HG02885 (cell line): ENCODE data around the gene CCDC149.

Experiments
- ATAC-seq: cut with Tn5 transposase; IDR thresholded peaks from one replicate; pipeline ENCODE4 v1.9.1; 2021; ENCODE audit warnings: mild to moderate bottlenecking; ENCODE audit not compliant: unreplicated experiment, poor library complexity

The CCDC149 gene

DNA sequence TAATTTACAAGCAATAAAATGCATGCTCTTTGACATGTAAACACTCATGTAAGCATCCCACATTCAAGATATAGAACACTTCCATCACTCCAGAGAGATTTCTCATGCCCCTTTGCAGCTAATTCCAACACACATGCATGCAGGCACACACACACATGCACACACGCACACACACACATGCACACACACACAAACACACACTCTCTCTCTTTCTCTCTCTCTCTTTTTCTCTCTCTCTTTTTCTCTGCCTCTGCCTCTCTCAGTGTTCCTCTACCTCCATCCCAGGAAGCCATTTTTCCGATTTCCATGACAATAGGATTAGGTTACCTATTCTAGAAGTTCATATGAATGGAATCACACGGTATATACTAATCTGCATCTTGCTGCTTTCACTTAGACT, 129.3 kb downstream of the CCDC149 start:
- no peak for ATAC-seq

DNA sequence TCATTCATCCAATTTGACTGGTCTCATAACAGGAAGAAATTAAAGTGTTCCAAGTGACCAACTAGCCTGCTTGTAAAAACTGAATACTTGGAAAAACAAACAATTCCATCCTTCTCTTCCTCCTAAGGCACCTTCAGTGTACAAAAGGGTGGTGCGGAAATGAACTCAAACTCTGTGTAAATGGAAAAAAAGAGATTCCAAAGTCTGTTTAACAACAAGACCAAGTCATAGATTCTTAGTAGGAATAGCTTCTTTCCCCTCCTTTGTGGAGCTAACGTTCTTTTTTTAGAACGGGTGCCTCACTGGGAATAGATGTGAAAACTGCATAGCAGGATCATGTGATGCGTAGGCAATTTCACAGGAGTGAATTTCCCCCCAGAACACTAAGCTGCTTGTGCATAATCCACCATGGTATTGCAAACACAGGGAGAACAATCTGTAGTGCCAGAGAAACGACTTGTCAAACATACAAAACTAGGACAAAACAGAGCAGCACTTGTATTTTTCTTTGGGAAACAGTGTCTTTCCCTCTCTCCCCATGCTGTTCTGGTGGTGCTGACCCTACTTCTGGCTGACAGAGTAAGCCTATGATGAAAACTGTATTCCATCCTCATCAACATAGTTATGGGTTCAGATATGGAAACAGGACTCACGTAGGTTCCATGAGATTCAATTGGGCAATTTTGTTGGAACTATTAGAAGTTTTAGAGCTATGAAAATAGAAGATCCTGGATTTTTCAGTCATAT, 130.7 kb downstream of the CCDC149 start:
- ATAC-seq = no peak

GRCh38 chr4:24780936-24781495, 131.8 kb downstream of the CCDC149 start:
- ATAC-seq = no peak

DNA sequence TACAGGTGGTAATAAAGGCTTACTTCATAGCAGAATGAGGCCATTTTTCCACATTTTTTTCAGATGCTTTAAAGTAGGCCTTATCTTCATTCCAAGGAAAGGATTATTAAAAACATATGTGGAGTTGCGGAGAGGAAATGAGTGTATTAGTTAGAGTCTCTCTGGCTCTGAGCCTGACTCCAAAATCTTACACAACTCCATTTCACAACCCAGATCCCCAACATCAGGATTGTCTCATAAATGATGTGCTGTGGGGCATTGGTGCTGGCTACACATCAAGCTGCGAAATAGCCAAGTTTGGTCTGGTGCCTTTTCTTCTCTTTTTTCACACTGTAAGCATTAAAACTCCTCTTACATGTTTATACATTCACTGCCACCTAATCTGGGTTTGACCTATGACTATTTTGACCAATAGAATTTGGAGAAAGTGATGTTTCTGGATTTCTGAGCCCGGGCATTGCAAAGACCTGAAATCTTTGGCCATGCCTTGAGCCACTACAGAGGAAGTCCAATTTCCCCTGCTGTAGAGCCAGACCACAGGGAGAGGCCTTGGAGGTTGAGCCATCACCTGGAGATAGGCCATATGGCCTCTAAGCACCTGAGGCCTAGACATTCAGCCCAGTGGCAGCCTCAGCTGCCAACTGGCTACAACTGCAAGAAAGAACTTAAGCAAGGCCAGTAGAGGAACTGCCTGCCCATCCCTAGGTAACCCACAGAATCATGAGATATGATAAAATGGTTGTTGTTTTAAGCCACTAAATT, 134.2 kb downstream of the CCDC149 start:
- no peak for ATAC-seq

DNA sequence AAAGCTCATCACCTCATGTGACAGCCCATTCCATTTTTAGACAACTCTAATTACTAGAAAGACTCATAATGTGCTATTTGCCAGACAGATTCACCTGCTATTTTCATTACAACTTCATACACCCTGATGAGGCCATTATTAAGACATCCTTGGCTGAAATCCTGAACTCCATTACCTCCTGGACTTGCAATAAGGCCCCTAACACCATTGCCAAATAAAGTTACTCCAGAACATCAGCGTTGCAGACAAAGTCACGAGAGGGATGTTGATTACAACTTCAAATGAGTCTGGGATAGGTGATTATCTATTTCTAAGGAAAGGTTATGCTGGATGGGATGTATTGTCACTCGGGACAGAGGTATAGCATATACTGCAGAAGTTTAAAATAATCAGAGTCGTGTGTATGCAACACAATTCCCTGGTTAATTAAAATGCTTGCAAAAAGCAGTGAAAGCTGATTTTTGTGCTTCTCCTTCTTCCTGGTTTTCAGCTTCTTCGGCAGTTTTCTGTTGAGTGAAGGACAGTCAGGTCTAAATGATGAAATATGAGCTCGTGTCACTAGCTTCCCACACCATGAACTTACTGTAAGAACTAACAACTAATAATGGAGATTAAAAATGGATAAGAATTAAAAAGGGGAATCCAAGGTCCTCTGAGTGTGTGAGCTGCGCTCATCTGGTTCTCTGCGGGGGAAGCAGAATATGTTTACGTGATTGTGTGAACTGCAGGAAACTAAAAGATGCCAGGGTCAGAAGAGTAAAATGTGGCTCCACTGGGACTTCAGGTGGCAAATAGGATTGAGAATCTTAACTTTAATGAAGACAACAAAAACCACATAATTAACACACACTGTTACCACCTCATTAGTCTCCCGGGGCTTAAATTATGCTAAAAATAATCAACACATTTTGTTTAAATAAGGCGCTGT, 135.0 kb downstream of the CCDC149 start:
- ATAC-seq = no peak

DNA sequence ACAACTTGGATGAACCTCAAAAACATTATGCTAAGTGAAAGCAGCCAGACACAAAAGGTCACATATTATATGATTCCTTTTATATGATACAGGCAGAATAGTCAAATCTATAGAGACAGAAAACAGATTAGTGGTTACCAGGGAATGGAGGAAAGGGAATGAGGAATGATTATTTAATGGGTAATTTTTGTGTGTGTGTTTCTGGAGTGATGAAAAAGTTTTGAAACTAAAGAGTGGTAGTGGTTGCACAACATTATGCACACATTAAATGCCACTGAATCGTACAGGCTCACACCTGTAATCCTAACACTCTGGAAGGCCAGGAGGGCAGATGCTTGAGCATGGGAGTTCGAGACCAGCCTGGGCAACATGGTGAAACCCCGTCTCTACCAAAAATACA, 137.1 kb downstream of the CCDC149 start:
- ATAC-seq = no peak

- no peak for ATAC-seq
These were observed 137.7 kb downstream of the CCDC149 start for GRCh38 chr4:24775032-24775605.

DNA sequence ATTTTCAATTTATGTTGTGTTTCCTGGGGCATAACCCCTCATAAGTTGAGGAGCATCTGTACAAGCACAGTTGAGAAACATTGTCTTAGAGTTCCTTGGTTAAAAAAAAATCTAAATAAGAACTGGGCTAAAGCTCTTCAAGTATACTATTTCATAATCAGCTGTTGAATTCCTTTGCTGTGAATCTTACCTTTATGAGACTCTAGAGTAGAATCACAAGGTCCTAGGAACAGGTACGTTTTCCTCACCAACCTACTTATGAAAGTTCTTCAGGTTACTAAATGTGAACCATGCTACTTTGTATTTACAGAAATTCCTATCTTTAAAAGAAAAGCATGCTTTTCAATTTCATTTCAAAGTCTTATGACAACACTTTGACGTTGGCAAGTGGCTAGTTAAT, 138.4 kb downstream of the CCDC149 start:
- no peak for ATAC-seq

DNA sequence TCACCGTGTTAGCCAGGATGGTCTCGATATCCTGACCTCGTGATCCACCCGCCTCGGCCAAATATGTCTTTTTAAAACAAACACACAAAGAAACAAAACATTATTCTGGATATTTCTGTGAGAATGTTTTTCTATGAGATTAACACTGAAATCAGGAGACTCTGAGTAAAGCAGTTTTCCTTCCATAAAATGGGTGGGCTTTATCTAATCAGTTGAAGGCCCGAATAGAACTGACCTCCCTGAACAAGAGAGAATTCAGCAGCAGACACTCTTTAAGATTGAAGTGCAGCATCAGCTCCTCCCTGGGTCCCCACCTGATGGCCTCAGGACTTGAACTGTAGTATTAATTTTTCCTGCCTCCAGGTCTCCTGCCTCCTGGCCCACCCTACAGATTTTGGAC, 139.9 kb downstream of the CCDC149 start:
- no peak for ATAC-seq

GRCh38 chr4:24772061-24772705, 140.7 kb downstream of the CCDC149 start:
- ATAC-seq = no peak

- ATAC-seq = no peak
These were observed 141.6 kb downstream of the CCDC149 start for GRCh38 chr4:24771241-24771640.

DNA sequence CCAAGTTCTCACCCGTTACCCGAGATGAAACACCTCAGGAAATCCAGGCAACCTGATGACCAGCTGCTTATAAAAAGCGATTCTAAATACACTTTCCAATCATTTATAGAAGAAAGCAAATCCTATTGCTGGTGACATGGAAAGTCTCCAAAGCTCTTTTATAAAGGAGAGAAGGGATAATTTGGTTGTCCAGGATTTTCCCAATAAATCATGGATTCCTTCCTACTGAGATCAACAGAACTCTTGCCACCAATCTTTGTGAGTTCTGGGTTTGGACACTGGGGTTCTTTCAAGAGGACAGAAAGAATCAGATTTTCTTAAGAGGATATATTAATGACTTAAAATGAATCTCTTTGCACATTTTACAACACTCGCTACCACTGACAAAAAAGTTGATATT, 142.2 kb downstream of the CCDC149 start:
- no peak for ATAC-seq

DNA sequence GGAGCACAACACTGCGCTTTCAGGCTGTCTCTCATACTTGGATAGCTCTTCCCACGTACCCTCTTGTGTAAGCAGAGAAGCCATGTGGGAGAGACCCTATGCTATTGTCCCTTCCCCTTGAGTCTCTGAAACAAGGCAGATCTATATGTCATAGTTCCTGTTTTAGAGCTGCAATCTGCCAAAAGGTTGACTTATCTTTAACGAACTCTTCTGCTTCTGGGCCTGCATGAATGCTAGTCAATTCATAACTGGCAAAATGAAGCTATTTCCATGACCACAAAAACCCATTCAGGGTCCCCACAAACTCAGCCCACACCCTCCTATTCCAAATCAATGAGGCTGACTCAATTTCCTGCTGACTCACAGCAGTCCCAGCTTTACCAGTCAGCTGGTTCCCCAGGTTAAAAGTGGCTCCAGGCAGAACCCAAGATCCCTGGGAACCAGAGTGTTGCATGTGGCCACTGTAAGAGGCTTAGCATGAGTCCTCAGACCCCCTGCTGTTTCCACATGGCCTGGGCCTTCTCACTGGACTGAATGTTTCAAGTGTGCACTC, 142.7 kb downstream of the CCDC149 start:
- peak; percentile 79 for ATAC-seq

- peak; percentile 5 for ATAC-seq
These were observed 143.3 kb downstream of the CCDC149 start for GRCh38 chr4:24769571-24769970.

DNA sequence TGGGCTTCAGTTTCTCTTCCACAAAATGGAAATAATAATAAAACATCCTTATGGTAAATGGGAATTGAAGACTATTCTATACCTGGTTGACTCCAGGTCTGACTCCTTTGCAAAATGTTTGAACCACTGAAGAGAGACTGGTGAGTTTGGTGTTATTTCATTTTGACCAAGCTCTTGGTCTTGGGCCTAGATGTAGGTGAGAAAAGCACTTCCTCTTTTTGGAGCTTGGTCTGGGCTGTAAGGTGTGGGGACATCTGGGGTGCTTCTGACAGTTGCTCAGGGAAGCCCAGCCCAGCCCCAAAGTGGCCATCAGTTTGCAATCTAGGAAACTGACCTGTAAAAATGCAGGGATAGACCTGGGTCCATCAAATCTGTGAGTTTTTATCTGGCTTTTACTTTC, 144.2 kb downstream of the CCDC149 start:
- peak; percentile 84 for ATAC-seq

DNA sequence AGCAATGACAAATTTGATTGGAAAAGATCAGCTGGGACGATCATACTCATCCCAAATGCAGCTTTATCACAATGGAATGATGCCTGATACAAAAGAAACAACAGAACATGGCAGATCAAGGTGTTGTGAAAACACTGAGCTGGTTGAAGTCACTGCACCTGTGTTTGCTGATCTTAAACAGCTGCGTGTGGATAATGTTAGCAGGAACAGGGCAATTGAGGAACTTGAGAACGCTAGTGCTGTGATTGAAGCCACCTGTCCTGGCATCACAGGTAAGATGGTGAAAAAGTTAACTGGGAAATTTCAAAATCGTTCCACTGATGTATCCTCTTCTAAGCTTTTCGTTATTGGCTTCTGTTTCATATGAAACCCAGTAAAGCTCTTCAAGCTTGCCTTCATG, 144.8 kb downstream of the CCDC149 start:
- ATAC-seq = no peak

DNA sequence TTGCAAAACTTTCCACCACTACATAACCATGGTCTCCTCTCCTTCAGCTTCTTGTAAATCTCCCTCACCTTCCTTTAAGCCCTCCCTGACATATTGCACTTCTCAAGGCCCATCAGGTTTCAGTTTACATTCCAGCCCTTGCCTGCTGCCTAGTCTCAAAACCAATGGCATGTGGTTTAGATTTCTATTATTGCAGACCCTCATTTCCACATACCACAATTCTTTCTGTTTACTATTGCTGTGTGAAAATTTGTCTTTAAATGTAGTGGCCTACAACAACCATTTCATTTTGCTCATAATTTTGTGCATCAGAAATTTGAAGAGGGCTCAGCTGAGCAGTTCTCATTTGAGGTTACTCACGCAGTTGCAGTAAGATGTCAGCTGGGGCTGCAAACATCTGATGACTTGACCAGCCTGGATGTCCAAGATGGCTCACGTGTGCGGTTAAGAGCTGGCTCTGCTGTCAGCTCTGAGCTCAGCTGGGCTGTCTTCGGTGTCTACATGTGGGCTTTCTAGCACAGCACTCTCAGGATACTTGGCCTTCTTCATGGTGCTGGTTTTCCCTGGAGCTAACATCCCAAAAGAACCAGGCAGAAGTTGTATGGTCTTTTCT, 147.4 kb downstream of the CCDC149 start:
- ATAC-seq = no peak

DNA sequence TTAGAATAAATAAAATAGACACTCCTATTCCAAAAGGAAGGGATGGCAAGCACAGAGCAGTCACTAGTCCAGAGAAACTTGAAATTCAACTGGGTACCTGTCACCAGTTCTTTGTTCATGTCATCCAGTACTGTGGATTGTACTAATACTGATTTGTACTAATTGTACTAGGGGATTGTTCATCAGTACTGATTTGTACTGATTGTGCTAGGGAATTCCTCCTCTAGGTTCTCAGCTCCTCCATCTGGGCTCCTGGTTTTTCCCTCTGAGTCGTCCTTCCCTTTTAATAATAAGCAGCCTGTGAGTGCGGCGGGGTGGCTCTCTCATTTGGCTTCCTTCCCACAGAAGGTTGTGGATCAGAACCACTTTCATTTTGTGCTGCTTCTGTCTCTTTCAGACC, 148.5 kb downstream of the CCDC149 start:
- no peak for ATAC-seq
